ENCODE measurements around the gene ZCCHC7.
"Not testable (repeated sequence)": the region's sequence is repeated elsewhere in the genome, so short reads cannot be mapped to it uniquely, and the experiment has no call there.

The ZCCHC7 gene

DNA sequence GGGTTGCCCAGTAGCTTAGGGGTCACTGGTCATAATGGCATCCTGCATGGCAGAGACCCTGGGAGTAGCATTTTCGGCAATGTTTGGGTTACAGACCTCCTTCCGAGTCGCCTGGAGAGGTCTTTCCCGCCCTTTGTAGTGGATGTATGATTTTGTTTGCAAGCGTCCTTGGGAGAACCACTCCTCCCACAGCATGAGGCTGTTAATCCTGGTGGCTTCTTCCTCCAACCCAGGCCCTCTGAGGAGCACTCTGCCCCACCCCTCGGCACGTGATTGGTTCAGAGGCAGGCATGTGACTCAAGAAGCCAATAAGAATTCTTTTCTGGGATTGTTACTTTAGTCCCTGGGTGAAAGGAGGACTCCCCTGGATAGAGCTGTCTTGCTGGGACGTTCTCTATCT is 271.9 kb downstream of the ZCCHC7 start:
- H3K27ac ChIP-seq = no peak overlapping the region
- DNase-seq (ENCODE audit: low spot score) = no peak
- ChIA-PET CTCF (no interaction called here), POLR2A (ENCODE audit: low non-redundant PET) (no interaction called here)
- TF ChIP-seq, protein P1, sequence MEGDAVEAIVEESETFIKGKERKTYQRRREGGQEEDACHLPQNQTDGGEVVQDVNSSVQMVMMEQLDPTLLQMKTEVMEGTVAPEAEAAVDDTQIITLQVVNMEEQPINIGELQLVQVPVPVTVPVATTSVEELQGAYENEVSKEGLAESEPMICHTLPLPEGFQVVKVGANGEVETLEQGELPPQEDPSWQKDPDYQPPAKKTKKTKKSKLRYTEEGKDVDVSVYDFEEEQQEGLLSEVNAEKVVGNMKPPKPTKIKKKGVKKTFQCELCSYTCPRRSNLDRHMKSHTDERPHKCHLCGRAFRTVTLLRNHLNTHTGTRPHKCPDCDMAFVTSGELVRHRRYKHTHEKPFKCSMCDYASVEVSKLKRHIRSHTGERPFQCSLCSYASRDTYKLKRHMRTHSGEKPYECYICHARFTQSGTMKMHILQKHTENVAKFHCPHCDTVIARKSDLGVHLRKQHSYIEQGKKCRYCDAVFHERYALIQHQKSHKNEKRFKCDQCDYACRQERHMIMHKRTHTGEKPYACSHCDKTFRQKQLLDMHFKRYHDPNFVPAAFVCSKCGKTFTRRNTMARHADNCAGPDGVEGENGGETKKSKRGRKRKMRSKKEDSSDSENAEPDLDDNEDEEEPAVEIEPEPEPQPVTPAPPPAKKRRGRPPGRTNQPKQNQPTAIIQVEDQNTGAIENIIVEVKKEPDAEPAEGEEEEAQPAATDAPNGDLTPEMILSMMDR (conservative IDR thresholded peaks at IDR 0.05; ENCODE audit: low read depth) = no peak

DNA sequence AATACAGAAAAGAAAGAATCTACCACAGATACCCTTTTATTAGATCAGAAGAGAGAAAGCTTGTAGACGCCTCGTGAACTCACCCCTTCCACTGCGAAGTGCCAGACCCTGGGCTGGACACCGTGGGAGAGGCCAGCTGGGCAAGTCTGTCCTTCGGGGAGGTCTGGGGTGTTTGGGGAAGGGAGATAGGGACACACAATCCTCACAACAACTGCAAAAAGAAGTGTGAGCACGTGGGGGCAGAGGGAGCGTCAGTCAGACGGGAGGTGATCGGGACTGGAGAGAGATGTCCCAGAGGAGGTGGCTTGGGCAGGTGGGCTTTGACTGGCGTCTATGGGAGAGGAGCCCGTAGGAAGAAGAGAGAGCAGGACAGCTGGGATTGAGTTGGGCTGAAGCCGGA is 274.9 kb downstream of the ZCCHC7 start:
- ChIA-PET CTCF (interaction anchor here (0.5 kb wide), 1 partner anchor 20 kb away, joined by 3 read pairs; no protein-coding TSS in a partner anchor), POLR2A (ENCODE audit: low non-redundant PET) (no interaction called here)
- DNase-seq (ENCODE audit: low spot score) = no peak
- TF ChIP-seq, protein P1 (conservative IDR thresholded peaks at IDR 0.05; ENCODE audit: low read depth) = no peak
- no peak overlapping the region for H3K27ac ChIP-seq

DNA sequence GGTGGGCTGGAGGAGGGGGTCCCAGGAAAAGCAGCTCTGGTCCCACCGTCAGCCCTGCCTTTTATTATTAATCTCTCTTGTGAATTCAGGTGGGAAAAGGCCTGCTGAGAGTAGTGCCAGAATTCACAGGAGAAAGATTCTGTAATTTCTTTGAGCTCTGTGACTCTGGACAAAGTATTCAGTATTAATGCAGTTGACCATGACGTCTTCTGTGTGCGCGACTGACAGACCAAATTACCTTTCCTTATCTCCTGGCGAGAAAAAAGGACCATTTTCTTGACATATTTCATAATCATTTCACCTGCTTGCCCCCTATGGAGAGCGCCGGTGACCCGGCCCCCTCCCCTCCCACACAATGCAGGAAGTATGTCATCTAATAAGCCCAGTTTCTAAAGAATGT is 275.3 kb downstream of the ZCCHC7 start:
- ChIA-PET POLR2A (ENCODE audit: low non-redundant PET) (no interaction called here), CTCF (no interaction called here)
- H3K27ac ChIP-seq = no peak overlapping the region
- TF ChIP-seq, protein P1 (conservative IDR thresholded peaks at IDR 0.05; ENCODE audit: low read depth) = no peak
- no peak for DNase-seq (ENCODE audit: low spot score)

DNA sequence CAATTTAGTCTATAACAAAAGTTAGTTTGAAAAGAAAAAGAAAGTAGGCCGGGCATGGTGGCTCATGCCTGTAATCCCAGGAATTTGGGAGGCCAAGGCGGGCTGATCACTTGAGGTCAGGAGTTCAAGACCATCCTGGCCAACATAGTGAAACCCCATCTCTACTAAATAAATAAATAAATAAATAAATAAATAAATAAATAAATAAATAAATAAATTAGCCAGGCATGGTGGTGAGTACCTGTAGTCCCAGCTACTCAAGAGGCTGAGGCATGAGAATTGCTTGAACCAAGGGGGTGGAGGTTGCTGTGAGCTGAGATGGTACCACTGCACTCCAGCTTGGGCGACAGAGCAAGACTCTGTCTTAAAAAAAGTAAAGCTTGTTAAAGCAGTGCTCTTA is 277.6 kb downstream of the ZCCHC7 start:
- POLR2A ChIA-PET (ENCODE audit: low non-redundant PET); H3K27ac ChIP-seq; DNase-seq (ENCODE audit: low spot score); CTCF ChIA-PET: not testable (repeated sequence)

DNA sequence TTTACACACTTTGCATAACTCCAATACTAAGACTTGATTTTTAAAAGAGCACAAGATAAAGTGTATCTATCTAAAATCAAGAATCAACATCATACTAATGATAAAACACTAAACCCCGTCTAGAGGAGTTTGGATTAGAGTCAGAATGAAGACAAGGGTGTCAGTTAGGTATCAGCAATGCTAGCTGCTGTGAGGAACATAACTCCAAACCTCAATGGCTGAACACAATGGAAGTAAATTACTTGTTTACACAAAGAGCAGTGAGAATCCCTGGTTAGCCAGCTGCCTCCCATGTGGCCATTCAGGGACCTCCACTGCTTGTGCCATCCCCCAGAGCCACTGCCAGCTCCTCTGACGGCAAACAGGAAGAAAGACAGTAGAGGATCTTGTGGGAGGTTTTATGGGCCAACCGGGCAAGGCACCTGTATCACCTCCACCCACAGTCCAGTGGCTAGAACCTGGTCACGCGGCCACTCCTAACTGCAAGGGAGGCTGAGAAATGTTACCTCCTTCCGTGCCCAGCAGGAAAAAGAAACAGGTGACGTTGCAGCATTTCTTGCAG is 278.2 kb downstream of the ZCCHC7 start:
- ChIA-PET POLR2A (ENCODE audit: low non-redundant PET) (no interaction called here), CTCF (no interaction called here)
- no peak overlapping the region for H3K27ac ChIP-seq
- TF ChIP-seq, protein P1 (conservative IDR thresholded peaks at IDR 0.05; ENCODE audit: low read depth) = no peak
- DNase-seq (ENCODE audit: low spot score) = no peak

DNA sequence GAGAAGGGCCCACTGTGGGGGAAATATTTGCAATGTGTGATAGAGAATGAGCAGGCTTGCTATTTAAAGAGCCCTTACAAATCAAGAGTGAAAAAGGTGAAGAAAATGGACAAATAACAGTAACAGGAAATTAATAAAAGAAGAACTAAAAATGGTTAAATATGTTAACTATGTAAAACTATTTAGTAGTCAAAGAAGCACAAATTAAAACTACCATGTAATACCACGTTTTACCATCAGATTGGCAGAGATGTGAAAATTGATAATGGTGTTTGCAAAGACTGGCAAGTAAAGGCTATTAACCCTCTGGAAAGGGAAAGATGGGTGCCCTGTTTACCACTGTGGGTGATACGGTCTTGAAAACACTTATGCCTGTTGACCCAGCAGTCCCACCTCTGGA is 279.0 kb downstream of the ZCCHC7 start:
- DNase-seq (ENCODE audit: low spot score) = no peak
- POLR2A ChIA-PET (ENCODE audit: low non-redundant PET) = no interaction called here
- CTCF ChIA-PET = no interaction called here
- TF ChIP-seq, protein P1 (conservative IDR thresholded peaks at IDR 0.05; ENCODE audit: low read depth) = no peak
- H3K27ac ChIP-seq = no peak overlapping the region

DNA sequence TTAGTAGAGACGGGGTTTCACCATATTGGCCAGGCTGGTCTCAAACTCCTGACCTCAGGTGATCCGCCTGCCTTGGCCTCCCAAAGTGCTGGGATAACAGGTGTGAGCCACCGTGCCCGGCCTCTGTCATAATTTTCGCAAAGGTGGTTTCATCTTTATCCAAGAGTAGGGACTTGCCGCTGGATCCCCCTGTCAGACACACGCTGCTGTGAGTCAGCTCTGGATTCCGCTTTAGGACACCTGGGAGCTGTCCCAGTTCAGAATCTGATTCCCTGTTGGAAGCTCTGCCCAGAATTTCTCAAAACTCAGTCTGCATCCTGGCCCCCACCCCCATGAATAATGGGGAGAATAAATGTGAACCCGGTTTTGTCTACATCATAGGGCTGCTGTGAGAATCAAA is 284.2 kb downstream of the ZCCHC7 start:
- DNase-seq (ENCODE audit: low spot score) = no peak
- no peak overlapping the region for H3K27ac ChIP-seq
- CTCF ChIA-PET = no interaction called here
- POLR2A ChIA-PET (ENCODE audit: low non-redundant PET) = no interaction called here
- TF ChIP-seq, protein P1 (conservative IDR thresholded peaks at IDR 0.05; ENCODE audit: low read depth) = no peak
